SKM-1 (cell line): ENCODE measurements around the gene MGMT.
"Not testable (repeated sequence)": the region's sequence is repeated elsewhere in the genome, so short reads cannot be mapped to it uniquely, and the experiment has no call there.

Source experiments
- DNase-seq: peaks from one replicate; lab custom pipeline; 2025; ENCODE audit not compliant: unreplicated experiment; lab: John Stamatoyannopoulos, UW

The MGMT gene

GRCh38 chr10:129466703-129467358 lies at the start of gene MGMT:
Gene MGMT (plus strand): TSS chr10:129467241.
- DNase-seq: peak; percentile 37

DNA sequence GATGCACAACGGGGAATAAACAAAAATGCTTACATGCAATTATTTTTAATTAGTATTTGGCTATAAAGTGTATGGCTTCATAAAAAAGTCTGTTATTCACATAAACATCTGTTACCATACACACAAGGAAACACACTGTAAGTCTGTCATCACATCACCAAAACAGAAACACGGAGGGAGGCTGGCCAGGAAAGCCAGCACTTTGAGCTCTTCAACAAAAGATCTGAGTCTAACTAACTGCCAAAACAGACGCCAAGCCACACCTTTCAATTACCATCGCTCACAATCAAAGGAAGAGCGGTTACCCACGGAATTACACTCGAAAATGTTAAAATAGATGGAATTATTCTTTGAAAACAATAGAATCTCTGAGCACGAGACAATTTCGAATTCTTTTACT lies 49.2 kb upstream of the MGMT start:
- no peak for DNase-seq

DNA sequence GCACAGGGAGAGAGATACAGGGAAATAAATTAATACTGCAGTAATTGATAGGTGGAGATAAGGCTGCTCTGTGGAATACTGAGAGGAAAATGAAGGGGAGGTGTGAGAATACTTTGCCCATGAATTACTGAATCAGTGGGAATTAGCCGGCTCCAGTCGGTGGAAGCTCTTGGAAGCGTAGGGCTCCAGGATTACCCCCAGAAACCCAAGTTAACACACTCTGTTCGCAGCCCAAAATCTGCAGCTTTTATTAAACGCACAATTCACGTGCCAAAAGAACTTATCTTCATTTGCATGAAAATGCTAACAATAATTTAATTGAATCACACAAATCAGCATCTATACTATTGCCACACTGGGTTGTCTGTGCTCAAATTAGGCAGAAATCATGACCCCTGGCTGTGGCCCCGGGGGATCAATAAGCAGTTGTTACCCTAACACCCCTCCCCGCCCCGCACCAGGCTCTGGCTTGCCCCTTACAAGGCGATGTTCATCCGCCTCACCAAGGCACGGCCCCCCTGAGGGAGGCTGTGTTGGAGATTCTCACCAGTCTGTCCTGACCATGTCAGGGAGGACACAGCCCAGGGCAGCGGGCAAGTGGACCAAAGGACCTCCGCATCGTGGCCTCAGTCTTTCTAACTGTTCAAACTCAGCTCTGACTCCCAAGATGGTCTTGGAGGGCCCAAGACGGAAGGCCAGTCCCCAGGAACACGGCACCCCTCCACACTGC lies 48.4 kb upstream of the MGMT start:
- no peak for DNase-seq

GRCh38 chr10:129419397-129419796 lies 47.6 kb upstream of the MGMT start:
- no peak for DNase-seq

DNA sequence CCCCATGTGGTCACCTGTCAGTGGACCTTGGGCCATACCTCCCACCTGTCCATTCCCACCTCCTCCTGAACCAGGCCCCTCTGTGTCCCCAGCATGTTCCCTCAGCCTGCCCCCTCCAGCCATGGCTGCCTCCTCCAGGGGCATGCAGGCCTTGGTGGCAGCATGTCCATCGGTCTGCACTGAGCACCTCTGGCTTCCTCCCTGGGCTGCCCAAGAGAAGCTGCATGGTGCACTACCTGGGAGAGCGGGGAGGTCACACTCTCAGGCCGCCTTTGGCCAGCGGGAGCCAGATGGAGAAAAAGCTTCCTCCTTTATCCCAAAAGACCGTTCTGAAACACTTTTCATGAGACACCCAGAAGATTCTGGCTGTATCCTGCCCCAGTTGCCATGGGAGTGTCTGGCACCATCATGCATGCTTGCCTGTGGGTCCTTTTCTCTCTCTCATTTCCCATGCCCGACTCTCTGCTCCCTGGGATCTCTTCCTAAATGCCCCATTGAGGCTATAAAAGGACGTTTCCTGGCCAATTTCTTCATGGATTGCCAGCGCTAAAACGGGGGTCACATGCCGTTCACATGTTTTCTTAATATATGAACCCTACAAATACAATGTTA lies 45.5 kb upstream of the MGMT start:
- DNase-seq: no peak

DNA sequence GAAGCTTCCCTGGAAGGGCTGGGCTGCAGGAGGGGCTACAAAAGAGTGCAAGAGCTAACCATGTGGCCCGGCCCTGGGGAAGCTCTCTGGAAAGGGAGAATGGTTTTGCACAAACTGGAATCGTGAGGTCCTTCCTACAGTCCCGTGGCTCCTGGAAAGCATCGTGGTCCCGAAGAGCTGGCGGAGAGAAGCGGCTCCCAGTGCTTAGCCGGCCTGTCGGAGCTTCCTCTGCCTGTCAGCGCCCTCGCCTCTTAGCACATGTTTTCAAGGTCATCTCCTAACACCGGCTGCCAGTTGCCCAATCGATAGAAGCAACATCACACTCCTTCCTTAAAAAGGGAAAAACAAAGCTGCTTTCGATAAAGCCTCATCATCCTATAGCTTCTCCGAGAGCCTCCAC lies 42.1 kb upstream of the MGMT start:
- no peak for DNase-seq

DNA sequence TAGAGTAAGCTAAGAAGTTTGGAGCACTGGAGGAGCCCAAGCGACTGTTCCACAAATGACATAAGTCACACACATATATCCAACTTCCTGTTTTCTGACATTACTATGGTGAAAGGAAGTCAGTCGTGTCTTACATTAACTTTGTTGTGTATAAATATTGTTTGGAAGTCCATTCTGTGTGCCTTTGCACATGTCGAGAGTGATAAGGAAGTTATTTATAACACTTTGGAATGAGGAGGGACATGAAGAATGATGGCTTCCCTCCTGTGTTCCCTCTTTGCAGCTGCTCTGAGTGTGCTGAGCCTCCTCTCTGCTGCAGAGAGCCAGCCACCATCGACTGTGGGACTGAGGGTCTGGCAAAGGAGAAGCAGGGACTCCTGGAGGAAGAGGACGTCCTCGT lies 40.4 kb upstream of the MGMT start:
- DNase-seq: no peak

GRCh38 chr10:129433266-129433665 lies 33.8 kb upstream of the MGMT start:
- DNase-seq: no peak

- not testable (repeated sequence) for DNase-seq
Measured at GRCh38 chr10:129435724-129436123, 31.3 kb upstream of the MGMT start.

DNA sequence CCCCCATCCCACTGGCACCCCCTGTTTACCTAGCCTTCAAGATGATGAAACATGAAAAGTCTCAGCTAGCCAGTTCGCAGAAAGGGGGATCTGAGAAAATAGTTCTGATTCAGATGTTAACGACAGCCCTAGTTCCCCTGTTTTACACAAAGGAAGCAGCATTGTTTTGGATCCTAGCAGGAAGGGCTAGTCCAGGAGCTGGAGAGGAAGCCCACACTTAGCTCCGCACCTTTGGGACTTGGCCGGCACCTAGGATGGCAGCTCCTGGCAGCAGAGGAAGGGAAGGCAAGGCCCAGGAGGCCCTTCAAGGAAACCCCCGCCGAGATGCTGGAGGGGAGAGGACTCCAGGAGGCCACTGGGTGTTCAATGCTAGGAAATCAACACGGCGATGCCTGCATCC lies 29.0 kb upstream of the MGMT start:
- no peak for DNase-seq

GRCh38 chr10:129440247-129440646 lies 26.8 kb upstream of the MGMT start:
- no peak for DNase-seq

GRCh38 chr10:129440722-129441316 lies 26.2 kb upstream of the MGMT start:
- no peak for DNase-seq

DNA sequence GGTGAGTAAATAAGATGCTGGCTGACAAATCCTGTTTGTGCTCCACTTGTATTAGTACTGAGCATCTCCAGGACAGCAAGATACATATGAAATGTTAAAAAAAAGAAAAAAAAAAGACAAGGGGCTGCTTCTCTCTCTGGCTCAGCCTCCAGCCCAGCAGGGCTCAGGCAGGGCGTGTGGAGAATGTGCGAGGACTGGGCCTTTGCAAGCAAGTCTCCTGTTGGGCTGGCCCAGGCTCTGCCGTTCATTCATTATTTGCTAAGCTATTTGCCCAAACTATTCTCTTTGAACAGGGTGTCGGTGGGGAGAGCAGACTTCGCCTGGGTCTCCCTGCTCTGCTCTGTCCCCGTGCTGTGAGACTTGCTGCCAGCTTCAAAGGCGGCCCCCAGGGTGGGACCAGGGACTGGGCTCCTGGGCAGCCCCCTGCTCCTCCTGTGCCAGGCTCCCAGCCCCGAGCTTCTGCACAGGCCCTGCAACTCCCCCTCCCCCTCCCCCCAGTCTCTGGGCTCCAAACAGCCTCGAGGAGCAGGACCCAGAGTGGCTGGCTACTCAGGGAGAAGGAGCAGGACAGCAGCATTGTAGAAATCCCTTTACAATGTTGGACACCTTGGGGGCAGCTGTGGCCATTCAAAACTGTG lies 25.6 kb upstream of the MGMT start:
- DNase-seq: no peak

DNA sequence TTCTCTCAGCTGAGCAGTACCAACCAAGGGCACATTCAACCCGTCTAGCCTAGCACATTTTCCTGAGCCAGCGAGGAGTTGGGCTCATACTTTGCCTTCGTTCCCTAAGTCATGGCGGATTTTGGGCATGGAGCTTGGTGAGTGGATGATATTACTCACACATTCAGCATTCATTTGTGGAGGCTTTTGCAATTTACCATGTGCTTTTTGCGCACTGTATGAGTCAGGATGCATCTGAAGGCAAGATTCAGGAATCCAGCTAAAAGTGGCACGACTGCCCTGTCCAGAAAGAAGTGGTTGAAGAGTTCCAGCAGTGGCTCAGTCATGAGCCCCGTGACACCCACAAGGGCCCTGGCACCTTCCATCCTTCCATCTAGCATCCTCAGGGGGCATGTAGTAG lies 24.2 kb upstream of the MGMT start:
- no peak for DNase-seq

GRCh38 chr10:129444359-129444758 lies 22.7 kb upstream of the MGMT start:
- DNase-seq: no peak

DNA sequence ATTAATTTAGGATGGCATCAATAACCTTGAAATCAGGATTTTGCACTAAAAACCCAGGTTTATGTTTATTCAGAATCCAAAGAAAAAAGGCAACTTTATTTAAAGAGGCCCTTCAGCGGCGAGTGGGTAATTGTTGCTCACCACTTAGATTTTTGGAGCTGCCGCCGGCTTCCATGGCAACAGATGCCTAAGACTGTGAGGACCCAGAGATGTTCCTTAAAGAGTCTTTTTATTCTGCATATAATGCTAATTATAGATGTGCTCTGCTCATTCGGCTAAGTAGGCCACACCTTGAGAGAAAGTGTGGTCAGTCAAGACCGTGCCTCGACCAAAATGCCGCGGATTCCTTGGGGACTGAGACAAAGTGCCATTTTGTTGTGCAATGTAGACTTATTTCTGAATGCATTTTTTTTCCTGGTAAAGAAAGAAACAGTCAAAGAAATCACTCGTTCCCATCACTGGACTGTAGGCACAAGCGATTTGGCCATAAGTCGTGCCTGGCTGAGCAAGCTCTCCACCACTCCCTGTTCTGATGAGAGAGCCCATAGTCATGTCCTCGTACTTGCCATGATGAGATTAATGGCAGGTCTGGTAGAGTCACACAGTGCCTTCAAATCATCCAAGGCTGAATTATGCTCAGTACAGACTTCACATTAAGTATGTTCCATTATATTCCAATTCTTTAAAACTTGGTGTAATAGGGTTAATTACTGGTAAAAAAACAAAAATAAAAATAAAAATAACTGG lies 21.4 kb upstream of the MGMT start:
- DNase-seq: no peak

DNA sequence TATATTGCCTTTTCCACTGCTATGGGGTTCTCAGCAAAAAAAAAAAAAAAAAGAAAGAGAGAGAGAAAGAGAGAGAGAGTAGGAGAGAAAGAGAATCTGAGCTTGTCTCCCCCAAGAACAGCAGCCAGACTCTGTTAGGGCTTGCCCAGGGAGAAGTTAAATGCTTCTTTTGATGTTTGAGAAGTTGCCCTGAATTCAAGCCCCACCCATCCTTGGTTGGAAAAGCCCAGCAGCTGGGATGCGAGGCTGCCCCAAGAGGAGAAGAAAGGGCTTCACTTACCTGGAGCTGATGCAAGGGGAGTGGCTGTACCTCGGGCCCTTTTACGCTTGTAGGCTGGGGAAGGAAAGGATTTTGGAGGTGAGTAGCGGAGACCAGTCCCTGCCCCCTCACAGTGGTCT lies 20.9 kb upstream of the MGMT start:
- no peak for DNase-seq

GRCh38 chr10:129447486-129447885 lies 19.6 kb upstream of the MGMT start:
- no peak for DNase-seq

- no peak for DNase-seq
Measured at GRCh38 chr10:129448086-129448485, 19.0 kb upstream of the MGMT start.

- no peak for DNase-seq
Measured at GRCh38 chr10:129448539-129448938, 18.5 kb upstream of the MGMT start.

DNA sequence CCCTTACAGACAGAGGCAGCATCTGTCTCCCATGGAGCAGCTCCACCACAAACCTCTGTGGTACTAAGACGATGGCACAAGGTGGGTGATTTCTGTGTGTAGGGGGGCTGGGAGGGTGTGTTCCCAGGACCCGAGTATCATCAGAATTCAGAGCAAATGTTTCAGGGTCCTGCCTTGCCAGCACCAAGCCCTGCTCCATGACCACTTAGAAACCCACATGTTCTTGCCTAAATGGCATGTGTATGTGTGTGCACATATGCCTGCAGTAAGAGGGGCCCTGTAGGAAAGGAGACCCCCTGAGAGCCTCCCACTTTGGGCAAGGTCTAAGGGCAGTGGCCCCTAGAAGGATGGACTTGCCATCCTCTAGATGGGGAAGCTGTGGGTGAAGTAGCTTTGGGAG lies 17.1 kb upstream of the MGMT start:
- DNase-seq: no peak
